Hepatocyte (in vitro differentiated cells): ENCODE data around the gene PYGO2. TPM values are rescaled to one million over a fixed set of nuclear protein-coding genes. Genes with fewer than 3 reads are reported as not detected.

Source experiments
- DNase-seq: peaks from one replicate; pipeline ENCODE4 v3.0.0-alpha.2; 2016; ENCODE audit warnings: low spot score
- H2AFZ ChIP-seq: fragments of 200-600 bp; sonication (generic); 2 replicates; pipeline ENCODE4 v1.6.0; 2016; ENCODE audit warnings: antibody characterized with exemption, mild to moderate bottlenecking
- H3K27ac ChIP-seq: fragments of 200-600 bp; sonication (generic); 2 replicates; pipeline ENCODE4 v1.5.1; 2016; ENCODE audit warnings: mild to moderate bottlenecking
- H3K27me3 ChIP-seq: fragments of 200-600 bp; sonication (generic); 2 replicates; pipeline ENCODE4 v1.6.1; 2016
- H3K36me3 ChIP-seq: fragments of 200-600 bp; sonication (generic); replicated peaks from 2 replicates; pipeline ENCODE4 v1.5.1; 2016; ENCODE audit warnings: low read depth; ENCODE audit not compliant: insufficient read depth
- H3K4me1 ChIP-seq: fragments of 200-600 bp; sonication (generic); 2 replicates; pipeline ENCODE4 v1.5.1; 2016; ENCODE audit warnings: mild to moderate bottlenecking, moderate library complexity; ENCODE audit not compliant: insufficient read depth
- H3K4me2 ChIP-seq: fragments of 200-600 bp; sonication (generic); 2 replicates; pipeline ENCODE4 v1.6.0; 2016
- H3K4me3 ChIP-seq: fragments of 200-600 bp; sonication (generic); 2 replicates; pipeline ENCODE4 v1.5.1; 2016; ENCODE audit warnings: mild to moderate bottlenecking
- H3K79me2 ChIP-seq: fragments of 200-600 bp; sonication (generic); 2 replicates; pipeline ENCODE4 v1.6.0; 2017; ENCODE audit warnings: mild to moderate bottlenecking
- H3K9me2 ChIP-seq: fragments of 200-600 bp; sonication (generic); replicated peaks from 2 replicates; pipeline ENCODE4 v1.6.0; 2017; ENCODE audit warnings: mild to moderate bottlenecking; ENCODE audit not compliant: insufficient read depth
- H3K9me3 ChIP-seq: fragments of 200-600 bp; sonication (generic); 2 replicates; pipeline ENCODE4 v1.5.1; 2016; ENCODE audit warnings: low read depth, mild to moderate bottlenecking
- H4K20me1 ChIP-seq: fragments of 200-600 bp; sonication (generic); 2 replicates; pipeline ENCODE4 v1.6.0; 2016; ENCODE audit warnings: mild to moderate bottlenecking; ENCODE audit not compliant: insufficient read depth, poor library complexity, severe bottlenecking
- CTCF ChIP-seq: fragments of 200-600 bp; sonication (generic); IDR thresholded peaks from 2 replicates; pipeline ENCODE4 v1.5.1; 2016; ENCODE audit warnings: antibody characterized with exemption, mild to moderate bottlenecking; ENCODE audit not compliant: poor library complexity
- EZH2 ChIP-seq: fragments of 200-600 bp; sonication (generic); IDR thresholded peaks from 2 replicates; pipeline ENCODE4 v1.6.1; 2016; ENCODE audit warnings: antibody characterized with exemption, mild to moderate bottlenecking, borderline replicate concordance
- EZH2phosphoT487 ChIP-seq: fragments of 200-600 bp; sonication (generic); IDR thresholded peaks from one replicate; pipeline ENCODE4 v1.6.1; 2018; ENCODE audit warnings: antibody characterized with exemption, mild to moderate bottlenecking, low read depth, moderate library complexity; ENCODE audit not compliant: unreplicated experiment, severe bottlenecking
- WGBS: methylation state at CpG from one replicate; pipeline ENCODE4 v1.1.6; 2016; ENCODE audit warnings: low lambda C conversion rate; ENCODE audit errors: missing lambda C conversion rate; 5-methylcytosine and 5-hydroxymethylcytosine counted together
- polyA plus RNA-seq: library from polyadenylated mRNA; unstranded; fragments of >200 nt; fragmentation: Nextera tagmentation; extraction: Ambion mirVana; gene quantifications from 2 replicates; pipeline ENCODE4 v1.2.1, GENCODE V29; 2016
- total RNA-seq: library from RNA; depleted of rRNA; stranded (reverse); fragments of >200 nt; gene quantifications from 2 replicates; pipeline ENCODE4 v1.2.3, GENCODE V29; 2014

Gene PYGO2
- total and polyA plus RNA-seq, 2 experiments from 2014 or later, result 21.8 to 28.3 TPM

GRCh38 chr1:154963643-154964042 lies 2.1 kb upstream of the PYGO2 start:
- Histone ChIP-seq H3K27ac (peak overlapping the region; percentile 12), H3K4me3 (no peak overlapping the region), H4K20me1 (no peaks in the 10 kb centered on the region), H3K27me3 (no peaks in the 10 kb centered on the region), H3K9me2 (no peaks in the 10 kb centered on the region), H3K9me3 (no peaks in the 10 kb centered on the region), H3K36me3 (no peaks in the 10 kb centered on the region), H3K4me2 (no peak overlapping the region), H3K79me2 (peaks cover 82% of the 10 kb centered on the region), H2AFZ (no peak overlapping the region), H3K4me1 (peaks cover 19% of the 10 kb centered on the region)
- TF ChIP-seq EZH2phosphoT487, result no peak
- no peak for TF ChIP-seq EZH2
- TF ChIP-seq CTCF, result no peak
- DNase-seq, result no peak
- WGBS, result 90% methylated on average over 8 of the region's 8 CpGs

GRCh38 chr1:154962795-154963330 lies 1.3 kb upstream of the PYGO2 start:
- Histone ChIP-seq H3K79me2 (peaks cover 79% of the 10 kb centered on the region), H3K36me3 (no peaks in the 10 kb centered on the region), H3K4me2 (peak overlapping the region; percentile 97), H3K4me1 (peaks cover 19% of the 10 kb centered on the region), H2AFZ (no peak overlapping the region), H3K27me3 (no peaks in the 10 kb centered on the region), H3K27ac (peak overlapping the region; percentile 100), H4K20me1 (no peaks in the 10 kb centered on the region), H3K9me2 (no peaks in the 10 kb centered on the region), H3K9me3 (no peaks in the 10 kb centered on the region), H3K4me3 (peak overlapping the region; percentile 99)
- DNase-seq, result no peak
- 82% methylated on average over 6 of the region's 6 CpGs for WGBS
- TF ChIP-seq EZH2 (no peak), CTCF (no peak), EZH2phosphoT487 (no peak)

DNA sequence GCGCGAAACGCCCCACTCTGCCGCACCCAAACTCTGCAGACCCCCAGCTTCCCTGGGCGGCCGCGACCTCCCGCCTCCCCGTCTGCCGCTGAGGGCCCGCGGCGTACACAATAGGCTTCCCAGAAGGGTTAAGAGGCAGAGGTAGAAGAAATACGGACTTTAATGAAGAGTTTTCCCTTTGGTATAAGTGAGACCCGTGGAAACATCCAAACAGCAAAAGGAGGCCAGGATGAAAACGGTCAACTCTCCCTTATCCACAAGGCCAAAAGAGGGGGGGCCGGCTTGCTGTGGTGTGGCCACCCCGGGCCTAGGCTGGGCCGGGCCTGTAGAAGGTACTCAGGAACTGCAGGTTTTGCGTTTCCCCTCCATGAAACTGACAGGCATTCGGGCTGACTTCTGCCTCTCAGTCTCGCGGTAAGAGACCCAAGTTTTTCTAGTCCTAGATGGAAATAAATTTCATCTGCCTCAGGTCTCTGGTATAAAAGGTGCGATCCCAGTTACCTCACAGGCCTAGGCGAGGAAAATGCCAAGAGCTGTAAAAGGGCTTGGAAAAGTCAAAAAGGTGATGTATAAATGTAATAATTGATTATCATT lies 671 bp upstream of the PYGO2 start:
- peak overlapping the region; percentile 100 for H3K27ac ChIP-seq
- peak overlapping the region; percentile 60 for H2AFZ ChIP-seq
- no peak for DNase-seq
- H3K4me2 ChIP-seq, result peak overlapping the region; percentile 97
- no peaks in the 10 kb centered on the region for H3K27me3 ChIP-seq
- H3K4me1 ChIP-seq, result peaks cover 23% of the 10 kb centered on the region
- H3K36me3 ChIP-seq, result no peaks in the 10 kb centered on the region
- peak overlapping the region; percentile 99 for H3K4me3 ChIP-seq
- H3K79me2 ChIP-seq, result peaks cover 74% of the 10 kb centered on the region
- H4K20me1 ChIP-seq, result no peaks in the 10 kb centered on the region
- H3K9me3 ChIP-seq, result no peaks in the 10 kb centered on the region
- 9% methylated on average over 22 of the region's 25 CpGs for WGBS
- TF ChIP-seq EZH2phosphoT487, result no peak
- TF ChIP-seq CTCF, result no peak
- TF ChIP-seq EZH2, result no peak
- no peaks in the 10 kb centered on the region for H3K9me2 ChIP-seq
